GM19467 (cell line): ENCODE data around the gene RPS21.
A peak's percentile ranks its signal among the peaks of the same experiment; 100 is the strongest.

Experiments used
- ATAC-seq: cut with Tn5 transposase; IDR thresholded peaks from one replicate; pipeline ENCODE4 v1.9.1; 2021; ENCODE audit warnings: mild to moderate bottlenecking, moderate library complexity; ENCODE audit not compliant: unreplicated experiment

Gene RPS21

DNA sequence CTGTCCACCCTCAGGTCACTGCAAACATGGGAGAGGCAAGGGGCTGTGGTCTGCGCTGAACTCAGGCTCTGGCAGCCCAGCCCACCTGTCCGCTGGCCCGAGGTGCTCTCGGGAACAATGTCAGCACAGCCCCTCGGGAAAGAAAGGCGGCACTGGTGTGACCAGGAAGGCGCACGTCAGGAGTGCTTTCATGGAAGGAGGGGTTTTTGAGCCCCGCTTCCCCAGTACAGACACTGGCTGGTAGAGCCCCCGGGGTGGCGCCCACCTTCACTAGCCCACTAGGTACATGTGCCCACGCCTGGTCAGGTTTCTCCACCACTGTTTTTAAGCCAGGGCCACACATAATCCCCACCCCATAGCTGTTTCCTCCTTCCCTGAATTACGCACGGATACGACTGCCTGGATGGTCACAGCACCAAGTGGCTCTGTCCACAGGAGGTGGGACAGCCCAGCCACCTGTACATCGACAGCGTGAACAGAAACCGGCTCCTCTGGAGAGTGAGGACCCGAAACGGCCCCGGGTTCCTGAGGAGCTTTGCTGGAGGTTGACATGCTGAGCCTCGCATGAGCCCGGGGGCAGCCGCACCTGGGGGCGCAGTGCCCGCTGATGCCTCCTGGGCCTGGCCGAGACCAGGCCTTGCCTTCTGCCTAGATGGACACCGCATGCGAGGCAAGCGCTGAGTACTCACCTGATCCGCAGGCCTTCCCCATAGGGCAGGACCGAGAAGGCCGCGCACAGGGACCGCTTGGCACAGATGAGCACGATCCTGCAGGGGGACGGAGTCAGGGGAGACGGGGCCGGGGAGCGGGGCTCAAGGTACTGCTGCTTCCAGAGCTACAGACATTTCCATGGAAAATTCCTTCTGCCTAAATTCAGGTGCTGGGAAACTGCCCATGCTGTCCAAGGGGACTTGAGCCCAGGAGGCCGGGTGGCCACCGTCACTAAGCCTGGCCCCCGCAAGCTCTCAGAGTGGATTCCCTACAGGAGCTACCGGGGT is 7.6 kb downstream of the RPS21 start:
- no peak for ATAC-seq

- no peak for ATAC-seq
Measured at GRCh38 chr20:62395311-62396242, 8.7 kb downstream of the RPS21 start.

DNA sequence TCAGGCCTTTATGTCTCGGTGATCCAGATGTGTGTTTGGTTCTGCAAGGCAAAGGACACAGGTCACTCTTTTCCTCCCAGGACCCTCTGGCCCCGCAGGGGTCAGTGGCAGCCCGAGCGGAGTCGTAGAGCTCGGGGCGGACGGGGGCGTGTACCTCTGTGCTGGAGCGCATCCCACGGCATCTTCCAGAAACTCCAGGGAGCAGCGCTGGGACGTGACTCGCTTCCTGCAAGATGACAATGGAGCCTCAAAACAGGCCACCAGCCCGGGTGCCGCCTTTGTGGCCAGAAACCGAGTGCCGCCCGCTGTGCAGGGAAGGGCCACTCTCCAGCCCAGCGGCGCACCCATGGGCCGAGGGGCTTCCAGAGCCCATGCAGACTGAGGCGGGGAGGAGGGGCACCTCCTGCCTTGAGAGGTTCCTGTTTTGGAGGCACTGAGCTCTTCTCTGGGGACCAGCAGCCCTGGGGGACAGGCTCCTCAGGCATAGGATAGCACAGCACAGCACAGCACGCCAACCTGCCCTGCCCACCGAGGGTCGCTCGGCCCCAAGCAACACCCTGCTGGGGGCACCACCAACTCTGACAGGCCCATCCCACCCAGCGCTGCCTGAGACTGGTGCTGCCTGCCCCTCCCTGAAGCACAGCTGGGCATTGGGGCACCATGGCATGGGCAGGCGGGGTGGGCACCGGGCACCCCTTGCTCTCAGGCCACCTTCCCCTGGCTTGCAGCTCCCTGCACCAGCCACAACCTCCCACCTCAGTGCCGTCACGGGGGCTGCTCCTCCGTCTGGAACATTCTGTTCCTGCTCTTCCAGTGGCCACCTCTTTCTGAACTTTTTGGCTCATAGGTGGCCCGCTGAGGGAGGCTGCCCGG is 9.7 kb downstream of the RPS21 start:
- no peak for ATAC-seq

DNA sequence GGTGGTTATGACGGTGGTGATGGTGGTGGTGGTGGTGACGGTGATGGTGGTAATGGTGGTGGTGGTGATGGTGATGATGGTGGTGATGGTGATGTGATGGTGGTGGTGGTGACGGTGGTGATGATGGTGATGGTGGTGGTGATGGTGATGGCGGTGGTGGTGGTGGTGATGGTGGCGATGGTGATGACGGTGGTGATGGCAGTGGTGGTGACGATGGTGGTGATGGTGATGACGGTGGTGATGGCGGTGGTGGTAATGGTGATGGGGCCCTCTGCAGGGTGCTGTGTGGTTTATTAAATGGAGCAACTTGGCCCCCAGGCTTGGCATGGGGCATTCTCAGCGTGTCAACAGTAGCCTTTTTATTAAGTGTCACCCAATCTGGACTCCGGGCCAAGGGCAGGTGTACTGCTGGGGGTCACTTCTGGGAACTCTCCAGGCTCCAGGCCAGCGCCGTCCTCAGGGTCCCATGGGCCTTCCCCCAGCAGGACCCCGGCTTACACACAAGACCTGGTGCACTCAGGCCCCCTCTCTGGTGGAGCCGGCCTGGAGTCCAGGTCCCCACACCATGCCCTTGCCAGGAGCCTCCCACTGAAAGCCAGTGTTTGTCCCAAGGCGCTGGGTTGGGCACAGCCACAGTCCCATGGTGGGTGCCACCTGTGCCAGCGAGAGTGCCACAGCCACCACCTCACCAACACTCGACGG is 11.4 kb downstream of the RPS21 start:
- ATAC-seq, result no peak

- no peak for ATAC-seq
Measured at GRCh38 chr20:62400021-62400420, 13.1 kb downstream of the RPS21 start.

GRCh38 chr20:62400541-62400940 is 13.6 kb downstream of the RPS21 start:
- ATAC-seq, result no peak

- ATAC-seq, result no peak
Measured at GRCh38 chr20:62401331-62401779, 14.5 kb downstream of the RPS21 start.

DNA sequence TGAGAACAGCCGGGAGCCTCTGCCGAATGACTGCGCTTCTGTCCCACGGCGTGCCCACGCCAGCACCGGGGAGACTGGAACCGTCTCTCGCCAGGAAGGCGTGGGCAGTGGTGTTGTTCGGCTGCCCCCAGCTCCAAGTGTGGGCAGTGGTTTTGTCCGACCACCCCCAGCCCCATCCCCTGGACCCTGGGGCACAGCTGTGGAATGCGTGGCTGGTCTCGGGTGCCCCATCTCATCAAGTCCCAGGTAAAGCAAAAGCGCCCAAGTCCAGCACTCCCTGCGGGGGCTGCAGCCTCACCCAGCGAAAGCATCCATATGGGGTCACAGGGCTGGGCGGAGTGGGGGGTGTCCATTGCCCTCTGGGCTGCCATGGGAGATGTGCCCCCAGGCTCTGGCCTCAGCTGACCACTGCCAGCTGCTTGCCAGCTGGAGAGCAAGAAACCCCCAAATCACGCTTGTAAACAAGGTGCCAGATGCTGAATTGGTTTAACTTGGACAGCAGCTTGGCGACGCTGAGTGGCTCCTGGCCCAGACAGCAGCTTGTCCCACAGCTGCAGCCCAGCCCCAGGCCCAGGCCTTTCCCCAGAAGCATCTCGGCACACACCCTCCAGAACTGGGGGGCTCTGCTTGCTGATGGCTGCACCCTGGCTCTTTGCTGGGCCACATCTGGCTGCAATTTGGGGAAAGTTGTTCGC is 15.7 kb downstream of the RPS21 start:
- ATAC-seq, result no peak

DNA sequence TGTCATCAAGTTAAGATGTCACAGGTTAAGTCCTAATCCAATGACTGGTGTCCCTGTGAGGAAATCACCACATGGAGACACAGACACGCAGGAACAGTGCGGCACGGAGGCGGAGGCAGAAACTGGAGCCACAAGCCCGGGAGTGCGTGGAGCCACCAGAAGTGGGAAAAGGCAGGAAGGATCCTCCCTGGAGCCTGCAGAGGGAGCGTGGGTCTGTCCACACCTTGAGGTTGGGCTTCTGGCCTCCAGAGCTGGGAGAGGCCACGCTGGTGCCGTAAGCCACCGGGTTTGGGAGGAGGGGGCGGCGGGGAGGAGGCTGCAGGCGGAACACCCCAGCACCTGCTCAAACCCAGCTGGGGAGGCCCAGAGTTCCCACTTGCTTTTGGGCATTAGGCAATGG is 16.4 kb downstream of the RPS21 start:
- ATAC-seq, result no peak

DNA sequence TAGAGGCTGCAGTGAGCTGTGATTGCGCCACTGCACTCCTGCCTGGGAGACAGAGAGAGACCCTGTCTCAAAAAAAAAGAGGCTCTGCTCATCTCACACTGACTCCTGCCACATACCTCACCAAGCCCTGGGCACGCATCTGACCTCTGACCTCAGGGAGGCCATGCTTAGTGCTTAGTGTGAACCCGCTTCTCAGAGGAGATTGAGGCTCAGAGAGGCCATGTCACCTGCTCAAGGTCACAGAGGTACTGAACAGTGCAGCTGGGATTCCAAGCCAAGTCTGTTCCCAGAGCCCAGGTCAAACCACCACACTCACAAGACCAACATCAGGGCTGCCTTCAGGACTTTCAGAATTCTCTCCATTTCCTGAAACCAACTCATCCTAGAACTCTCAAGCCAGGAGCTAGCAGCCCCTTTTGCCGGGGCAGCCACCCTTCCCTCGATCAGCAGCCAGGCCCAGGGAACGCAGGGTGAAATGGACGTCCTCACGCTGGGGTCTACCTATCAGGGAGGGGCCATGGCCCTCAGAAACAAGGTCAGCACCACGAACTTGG is 17.3 kb downstream of the RPS21 start:
- no peak for ATAC-seq

DNA sequence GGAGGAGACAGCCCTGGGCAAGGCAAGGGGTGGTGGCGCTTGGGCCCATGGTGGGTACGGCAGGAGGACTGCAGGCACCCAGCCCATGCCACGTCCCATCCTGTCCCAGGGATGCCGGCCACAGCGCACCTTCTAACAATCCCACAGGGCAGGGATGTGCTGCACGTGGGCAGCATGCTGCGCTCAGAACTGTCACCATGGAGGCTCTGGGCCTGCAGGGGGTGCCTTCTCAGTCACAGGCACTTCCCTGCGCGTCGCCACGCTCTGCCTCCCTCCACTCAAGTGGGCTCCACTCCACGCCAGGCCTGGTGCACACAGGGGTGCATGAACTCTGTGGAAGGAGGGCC is 17.8 kb downstream of the RPS21 start:
- ATAC-seq, result no peak

GRCh38 chr20:62405108-62405980 is 18.4 kb downstream of the RPS21 start:
- ATAC-seq, result no peak

GRCh38 chr20:62405981-62406513 is 19.1 kb downstream of the RPS21 start:
- no peak for ATAC-seq

DNA sequence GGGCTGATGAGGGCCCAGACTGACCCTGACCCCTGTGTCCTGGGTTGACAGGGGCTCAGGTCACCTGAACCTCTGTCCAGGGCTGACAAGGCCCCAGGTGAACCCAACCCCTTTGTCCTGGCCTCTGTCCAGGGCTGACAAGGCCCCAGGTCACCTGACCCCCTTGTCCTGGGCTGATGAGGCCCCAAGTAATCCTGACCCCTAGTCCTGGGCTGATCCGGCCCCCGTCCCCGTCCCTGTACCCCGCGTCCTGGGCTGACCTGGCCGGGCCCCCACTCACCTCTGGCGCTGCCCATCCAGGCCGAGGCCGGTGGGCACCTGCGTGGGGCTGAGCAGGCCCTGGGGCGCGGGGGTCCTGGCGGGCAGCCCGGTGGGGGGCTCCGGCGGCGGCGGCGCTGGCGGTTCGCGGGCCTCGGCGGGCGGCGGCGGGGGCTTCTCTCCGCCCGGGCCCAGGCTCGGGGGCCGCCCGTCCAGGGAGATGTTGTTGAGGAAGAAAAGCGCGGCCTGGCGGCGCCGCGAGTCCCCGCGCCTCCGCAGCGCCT is 19.8 kb downstream of the RPS21 start:
- ATAC-seq, result no peak

GRCh38 chr20:62407221-62407992 is 20.5 kb downstream of the RPS21 start, which contains the start of gene CABLES2:
Gene CABLES2 (minus strand): TSS chr20:62407285. CDS start chr20:62407276, 9 bp downstream.
- ATAC-seq, result peak; percentile 59

DNA sequence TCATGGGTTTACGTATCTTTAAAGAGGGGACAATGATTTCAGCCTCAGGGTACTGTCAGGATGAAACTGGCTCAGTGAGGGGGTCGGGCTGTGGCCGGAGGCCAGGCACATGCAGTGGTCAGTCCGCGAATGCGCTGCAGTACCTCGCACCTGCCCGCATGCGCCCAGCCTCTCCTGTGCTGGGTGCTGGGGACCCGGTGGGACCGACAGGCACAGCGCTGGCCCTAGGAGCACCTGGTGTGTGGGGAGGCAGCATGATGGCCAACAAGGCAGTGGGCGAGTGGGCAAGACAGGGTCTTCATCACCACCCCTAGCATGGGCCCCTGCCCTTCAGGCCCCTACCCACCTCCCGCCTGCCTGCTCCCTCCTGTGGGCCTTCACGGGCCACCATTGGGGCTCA is 21.2 kb downstream of the RPS21 start:
- ATAC-seq, result no peak

- no peak for ATAC-seq
Measured at GRCh38 chr20:62408640-62409039, 21.7 kb downstream of the RPS21 start.
